Measurements from ENCODE around the gene TCF23. TPM values are rescaled to one million over a fixed set of nuclear protein-coding genes. Genes with fewer than 3 reads are reported as not detected.
"Not testable (repeated sequence)": the region's sequence is repeated elsewhere in the genome, so short reads cannot be mapped to it uniquely, and the experiment has no call there.

TCF23 gene
- total RNA-seq, 1 donor from 2014 or later = not detected

GRCh38 chr2:27191070-27191829 lies 42.4 kb downstream of the TCF23 start:
- Mint-ChIP-seq H3K4me3 (no peak overlapping the region), H3K36me3 (ENCODE audit: low read depth) (no peaks in the 10 kb centered on the region)
- TF ChIP-seq, protein P1, sequence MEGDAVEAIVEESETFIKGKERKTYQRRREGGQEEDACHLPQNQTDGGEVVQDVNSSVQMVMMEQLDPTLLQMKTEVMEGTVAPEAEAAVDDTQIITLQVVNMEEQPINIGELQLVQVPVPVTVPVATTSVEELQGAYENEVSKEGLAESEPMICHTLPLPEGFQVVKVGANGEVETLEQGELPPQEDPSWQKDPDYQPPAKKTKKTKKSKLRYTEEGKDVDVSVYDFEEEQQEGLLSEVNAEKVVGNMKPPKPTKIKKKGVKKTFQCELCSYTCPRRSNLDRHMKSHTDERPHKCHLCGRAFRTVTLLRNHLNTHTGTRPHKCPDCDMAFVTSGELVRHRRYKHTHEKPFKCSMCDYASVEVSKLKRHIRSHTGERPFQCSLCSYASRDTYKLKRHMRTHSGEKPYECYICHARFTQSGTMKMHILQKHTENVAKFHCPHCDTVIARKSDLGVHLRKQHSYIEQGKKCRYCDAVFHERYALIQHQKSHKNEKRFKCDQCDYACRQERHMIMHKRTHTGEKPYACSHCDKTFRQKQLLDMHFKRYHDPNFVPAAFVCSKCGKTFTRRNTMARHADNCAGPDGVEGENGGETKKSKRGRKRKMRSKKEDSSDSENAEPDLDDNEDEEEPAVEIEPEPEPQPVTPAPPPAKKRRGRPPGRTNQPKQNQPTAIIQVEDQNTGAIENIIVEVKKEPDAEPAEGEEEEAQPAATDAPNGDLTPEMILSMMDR (conservative IDR thresholded peaks at IDR 0.05) = peak; percentile 69

GRCh38 chr2:27194538-27195354 lies 45.9 kb downstream of the TCF23 start:
- no peak overlapping the region for H3K4me3 Mint-ChIP-seq
- no peaks in the 10 kb centered on the region for H3K4me1 Mint-ChIP-seq
- no peak for DNase-seq (ENCODE audit: low read depth, low spot score)
- no peaks in the 10 kb centered on the region for H3K36me3 Mint-ChIP-seq (ENCODE audit: low read depth)
- no peaks in the 10 kb centered on the region for H3K27me3 Mint-ChIP-seq (ENCODE audit: low read depth)
- no peak overlapping the region for H3K27ac Mint-ChIP-seq (ENCODE audit: unreplicated experiment)
- H3K9me3 Mint-ChIP-seq = no peaks in the 10 kb centered on the region
- TF ChIP-seq, protein P1 (conservative IDR thresholded peaks at IDR 0.05) = no peak

More at GRCh38 chr2:27191070-27191829, 42.4 kb downstream of the TCF23 start:
- no peaks in the 10 kb centered on the region for H3K9me3 Mint-ChIP-seq
- DNase-seq (ENCODE audit: low read depth, low spot score) = peak; percentile 51
- no peaks in the 10 kb centered on the region for H3K4me1 Mint-ChIP-seq
- no peak overlapping the region for H3K27ac Mint-ChIP-seq (ENCODE audit: unreplicated experiment)
- no peaks in the 10 kb centered on the region for H3K27me3 Mint-ChIP-seq (ENCODE audit: low read depth)

DNA sequence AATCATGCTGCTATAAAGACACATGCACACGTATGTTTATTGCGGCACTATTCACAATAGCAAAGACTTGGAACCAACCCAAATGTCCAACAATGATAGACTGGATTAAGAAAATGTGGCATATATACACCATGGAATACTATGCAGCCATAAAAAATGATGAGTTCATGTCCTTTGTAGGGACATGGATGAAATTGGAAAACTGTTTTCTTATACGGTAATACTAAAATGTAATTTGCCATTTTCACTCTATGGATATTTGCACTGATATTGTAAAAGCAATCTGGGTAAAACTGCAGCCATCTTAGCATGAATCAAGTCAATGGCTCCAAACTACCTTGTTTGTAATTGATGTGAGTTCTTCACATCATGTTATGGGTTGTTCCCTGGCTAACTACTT lies 47.0 kb downstream of the TCF23 start:
- H3K36me3 Mint-ChIP-seq (ENCODE audit: low read depth); H3K4me3 Mint-ChIP-seq; H3K9me3 Mint-ChIP-seq: not testable (repeated sequence)

DNA sequence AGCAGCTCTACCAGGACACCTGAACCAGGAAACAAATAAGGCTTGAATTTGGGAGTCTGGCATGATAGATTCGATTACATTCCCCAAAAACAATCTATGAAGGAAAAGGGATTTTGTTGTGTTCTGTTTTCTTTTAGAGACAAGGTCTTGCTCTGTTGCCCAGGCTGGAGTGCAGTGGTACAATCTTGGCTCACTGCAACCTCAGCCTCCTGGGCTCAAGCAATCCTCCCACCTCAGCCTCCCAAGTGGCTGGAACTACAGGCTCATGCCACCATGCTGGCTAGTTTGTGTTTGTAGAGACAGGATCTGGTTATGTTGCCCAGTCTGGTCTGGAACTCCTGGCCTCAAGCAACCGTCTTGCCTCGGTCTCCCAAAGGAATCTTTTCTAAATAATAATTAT lies 49.3 kb downstream of the TCF23 start:
- not testable (repeated sequence) for H3K4me1 Mint-ChIP-seq; H3K27me3 Mint-ChIP-seq (ENCODE audit: low read depth); H3K9me3 Mint-ChIP-seq; H3K27ac Mint-ChIP-seq (ENCODE audit: unreplicated experiment); H3K4me3 Mint-ChIP-seq; DNase-seq (ENCODE audit: low read depth, low spot score); H3K36me3 Mint-ChIP-seq (ENCODE audit: low read depth)

More for the DNA sequence above, 47.0 kb downstream of the TCF23 start:
- H3K4me1 Mint-ChIP-seq; H3K27me3 Mint-ChIP-seq (ENCODE audit: low read depth); H3K27ac Mint-ChIP-seq (ENCODE audit: unreplicated experiment); DNase-seq (ENCODE audit: low read depth, low spot score): not testable (repeated sequence)

GRCh38 chr2:27198627-27199026 lies 49.8 kb downstream of the TCF23 start:
- no peaks in the 10 kb centered on the region for H3K27me3 Mint-ChIP-seq (ENCODE audit: low read depth)
- peaks cover 8% of the 10 kb centered on the region for H3K36me3 Mint-ChIP-seq (ENCODE audit: low read depth)
- no peak overlapping the region for H3K27ac Mint-ChIP-seq (ENCODE audit: unreplicated experiment)

GRCh38 chr2:27199241-27199640 lies 50.4 kb downstream of the TCF23 start:
- TF ChIP-seq, protein P1 (conservative IDR thresholded peaks at IDR 0.05) = no peak
- Mint-ChIP-seq H3K27me3 (ENCODE audit: low read depth) (no peaks in the 10 kb centered on the region), H3K4me3 (no peak overlapping the region), H3K27ac (ENCODE audit: unreplicated experiment) (peak overlapping the region; percentile 53), H3K4me1 (no peaks in the 10 kb centered on the region), H3K36me3 (ENCODE audit: low read depth) (peaks cover 8% of the 10 kb centered on the region), H3K9me3 (no peaks in the 10 kb centered on the region)
- no peak for DNase-seq (ENCODE audit: low read depth, low spot score)

More at GRCh38 chr2:27198627-27199026, 49.8 kb downstream of the TCF23 start:
- no peaks in the 10 kb centered on the region for H3K9me3 Mint-ChIP-seq
- TF ChIP-seq, protein P1 (conservative IDR thresholded peaks at IDR 0.05) = no peak
- no peak for DNase-seq (ENCODE audit: low read depth, low spot score)
- H3K4me1 Mint-ChIP-seq = no peaks in the 10 kb centered on the region
- no peak overlapping the region for H3K4me3 Mint-ChIP-seq

All from neural crest cell (in vitro differentiated cells).